DOHH2 (cell line): ENCODE measurements around the gene SGTA.

Experiments
- H3F3A ChIP-seq: fragments of 200-600 bp; sonication (generic), shearing (Covaris generic); 2 replicates; pipeline ENCODE4 v1.6.0; 2016; ENCODE audit warnings: antibody characterized with exemption, mild to moderate bottlenecking; ENCODE audit not compliant: control insufficient read depth, insufficient read depth
- H3K27ac ChIP-seq: fragments of 200-600 bp; sonication (generic); 2 replicates; pipeline ENCODE4 v1.5.1; 2014; ENCODE audit warnings: low read depth, mild to moderate bottlenecking, low read length, moderate library complexity
- H3K27me3 ChIP-seq: fragments of 200-600 bp; sonication (generic); 2 replicates; pipeline ENCODE4 v1.6.1; 2014; ENCODE audit warnings: mild to moderate bottlenecking, low read length, mixed read lengths; ENCODE audit not compliant: control insufficient read depth
- H3K36me3 ChIP-seq: fragments of 200-600 bp; sonication (generic); 2 replicates; pipeline ENCODE4 v1.6.1; 2014; ENCODE audit warnings: mild to moderate bottlenecking, low read length, moderate library complexity, mixed read lengths; ENCODE audit not compliant: control insufficient read depth
- H3K4me1 ChIP-seq: fragments of 200-600 bp; sonication (generic); 2 replicates; pipeline ENCODE4 v1.6.1; 2014; ENCODE audit warnings: mild to moderate bottlenecking, low read length, mixed read lengths; ENCODE audit not compliant: control insufficient read depth
- H3K4me2 ChIP-seq: fragments of 200-600 bp; sonication (generic); 2 replicates; pipeline ENCODE4 v1.6.0; 2014; ENCODE audit warnings: mild to moderate bottlenecking, low read length, moderate library complexity
- H3K4me3 ChIP-seq: fragments of 200-600 bp; sonication (generic); 2 replicates; pipeline ENCODE4 v1.5.1; 2014; ENCODE audit warnings: mild to moderate bottlenecking, low read length, mixed read lengths
- H3K79me2 ChIP-seq: fragments of 200-600 bp; sonication (generic); 2 replicates; pipeline ENCODE4 v1.6.1; 2014; ENCODE audit warnings: mild to moderate bottlenecking, low read length, mixed read lengths; ENCODE audit not compliant: control insufficient read depth
- H3K9me2 ChIP-seq: fragments of 200-600 bp; sonication (generic); replicated peaks from 2 replicates; pipeline ENCODE4 v1.6.1; 2014; ENCODE audit warnings: mild to moderate bottlenecking, low read length, mixed read lengths; ENCODE audit not compliant: control insufficient read depth
- H3K9me3 ChIP-seq: fragments of 200-600 bp; sonication (generic); 2 replicates; pipeline ENCODE4 v1.6.1; 2014; ENCODE audit warnings: antibody characterized with exemption, low read length, mixed read lengths; ENCODE audit not compliant: control insufficient read depth, insufficient read depth
- H4K20me1 ChIP-seq: fragments of 200-600 bp; sonication (generic); 2 replicates; pipeline ENCODE4 v1.6.0; 2014; ENCODE audit warnings: low read depth, mild to moderate bottlenecking, antibody characterized with exemption, low read length, moderate library complexity; ENCODE audit not compliant: control insufficient read depth, insufficient read depth
- EZH2phosphoT487 ChIP-seq: fragments of 200-600 bp; sonication (generic); IDR thresholded peaks from 2 replicates; pipeline ENCODE4 v1.6.1; 2017; ENCODE audit warnings: borderline replicate concordance, mild to moderate bottlenecking, antibody characterized with exemption, low read length, moderate library complexity, mixed read lengths
- TF ChIP-seq, protein P1 (sequence below): fragments of 200-600 bp; sonication (generic); IDR thresholded peaks from one replicate; pipeline ENCODE4 v1.5.1; 2014; ENCODE audit warnings: antibody characterized with exemption, mild to moderate bottlenecking, low read depth, low read length; ENCODE audit not compliant: poor library complexity, severe bottlenecking

SGTA gene

GRCh38 chr19:2791440-2791839, 8.4 kb upstream of the SGTA start:
- H3K4me1 ChIP-seq: peaks cover 51% of the 10 kb centered on the region
- peaks cover 81% of the 10 kb centered on the region for H3K36me3 ChIP-seq
- no peaks in the 10 kb centered on the region; the same call in 1 of the 2 replicates for H3F3A ChIP-seq
- peaks cover 72% of the 10 kb centered on the region for H3K79me2 ChIP-seq
- H3K27me3 ChIP-seq: no peaks in the 10 kb centered on the region
- no peak overlapping the region for H3K4me2 ChIP-seq
- no peaks in the 10 kb centered on the region for H3K9me2 ChIP-seq
- no peak overlapping the region for H3K27ac ChIP-seq
- H3K4me3 ChIP-seq: no peak overlapping the region
- peaks cover 14% of the 10 kb centered on the region; the same call in 1 of the 2 replicates for H4K20me1 ChIP-seq
- no peak for TF ChIP-seq EZH2phosphoT487
- TF ChIP-seq, protein P1, sequence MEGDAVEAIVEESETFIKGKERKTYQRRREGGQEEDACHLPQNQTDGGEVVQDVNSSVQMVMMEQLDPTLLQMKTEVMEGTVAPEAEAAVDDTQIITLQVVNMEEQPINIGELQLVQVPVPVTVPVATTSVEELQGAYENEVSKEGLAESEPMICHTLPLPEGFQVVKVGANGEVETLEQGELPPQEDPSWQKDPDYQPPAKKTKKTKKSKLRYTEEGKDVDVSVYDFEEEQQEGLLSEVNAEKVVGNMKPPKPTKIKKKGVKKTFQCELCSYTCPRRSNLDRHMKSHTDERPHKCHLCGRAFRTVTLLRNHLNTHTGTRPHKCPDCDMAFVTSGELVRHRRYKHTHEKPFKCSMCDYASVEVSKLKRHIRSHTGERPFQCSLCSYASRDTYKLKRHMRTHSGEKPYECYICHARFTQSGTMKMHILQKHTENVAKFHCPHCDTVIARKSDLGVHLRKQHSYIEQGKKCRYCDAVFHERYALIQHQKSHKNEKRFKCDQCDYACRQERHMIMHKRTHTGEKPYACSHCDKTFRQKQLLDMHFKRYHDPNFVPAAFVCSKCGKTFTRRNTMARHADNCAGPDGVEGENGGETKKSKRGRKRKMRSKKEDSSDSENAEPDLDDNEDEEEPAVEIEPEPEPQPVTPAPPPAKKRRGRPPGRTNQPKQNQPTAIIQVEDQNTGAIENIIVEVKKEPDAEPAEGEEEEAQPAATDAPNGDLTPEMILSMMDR: no peak
- H3K9me3 ChIP-seq: no peaks in the 10 kb centered on the region

GRCh38 chr19:2790557-2791271, 7.6 kb upstream of the SGTA start:
- Histone ChIP-seq H3F3A (no peaks in the 10 kb centered on the region; the same call in 1 of the 2 replicates), H3K4me2 (no peak overlapping the region), H3K4me3 (no peak overlapping the region), H3K9me2 (no peaks in the 10 kb centered on the region), H3K79me2 (peaks cover 79% of the 10 kb centered on the region), H4K20me1 (peaks cover 14% of the 10 kb centered on the region; the same call in 1 of the 2 replicates), H3K9me3 (no peaks in the 10 kb centered on the region), H3K36me3 (peaks cover 79% of the 10 kb centered on the region), H3K27me3 (no peaks in the 10 kb centered on the region), H3K4me1 (peaks cover 53% of the 10 kb centered on the region), H3K27ac (no peak overlapping the region)
- TF ChIP-seq EZH2phosphoT487: no peak
- TF ChIP-seq, protein P1: no peak

- H3F3A ChIP-seq: no peaks in the 10 kb centered on the region
- no peak overlapping the region for H3K4me3 ChIP-seq
- no peaks in the 10 kb centered on the region for H3K9me3 ChIP-seq
- no peak overlapping the region for H3K4me2 ChIP-seq
- H3K27me3 ChIP-seq: no peaks in the 10 kb centered on the region
- H3K27ac ChIP-seq: no peak overlapping the region
- peaks cover 76% of the 10 kb centered on the region for H3K36me3 ChIP-seq
- H4K20me1 ChIP-seq: peaks cover 14% of the 10 kb centered on the region; the same call in 1 of the 2 replicates
- TF ChIP-seq, protein P1: no peak
- no peak for TF ChIP-seq EZH2phosphoT487
- peaks cover 53% of the 10 kb centered on the region for H3K4me1 ChIP-seq
- no peaks in the 10 kb centered on the region for H3K9me2 ChIP-seq
- H3K79me2 ChIP-seq: peaks cover 83% of the 10 kb centered on the region
These were observed 7.1 kb upstream of the SGTA start for GRCh38 chr19:2790194-2790556.
